Fibroblast of mammary gland (primary cell): Measurements from ENCODE around the gene LGI4.

Experiments
- DNase-seq: peaks from one replicate; pipeline ENCODE4 v3.0.0-alpha.2; 2010; ENCODE audit warnings: low read depth
- H3K4me3 ChIP-seq: 2 replicates; pipeline ENCODE4 v1.5.1; 2011; ENCODE audit warnings: low read depth, mild to moderate bottlenecking, low read length, moderate library complexity; ENCODE audit not compliant: control insufficient read depth
- TF ChIP-seq, protein P1 (sequence below): conservative IDR thresholded peaks from 2 replicates; pipeline ENCODE4 v1.5.1; 2011; ENCODE audit warnings: low read depth, low read length, inconsistent platforms; ENCODE audit not compliant: control insufficient read depth, insufficient read depth

The LGI4 gene

DNA sequence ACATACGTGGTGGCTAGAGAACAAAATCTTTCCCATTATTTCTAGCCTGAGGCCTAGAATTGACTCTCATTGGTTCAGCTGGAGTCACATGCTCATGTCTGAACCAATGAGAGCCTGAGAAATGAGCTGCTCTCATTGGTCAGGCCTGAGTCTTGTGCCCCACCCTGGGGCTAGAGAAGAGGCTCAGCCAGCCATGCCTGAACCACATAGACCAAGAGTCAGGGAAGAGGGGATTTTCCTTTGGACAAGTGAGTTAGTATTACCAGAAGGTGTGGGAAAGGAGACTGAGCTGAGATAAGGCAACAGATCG, 26.5 kb upstream of the LGI4 start:
- H3K4me3 ChIP-seq = no peak overlapping the region
- TF ChIP-seq, protein P1, sequence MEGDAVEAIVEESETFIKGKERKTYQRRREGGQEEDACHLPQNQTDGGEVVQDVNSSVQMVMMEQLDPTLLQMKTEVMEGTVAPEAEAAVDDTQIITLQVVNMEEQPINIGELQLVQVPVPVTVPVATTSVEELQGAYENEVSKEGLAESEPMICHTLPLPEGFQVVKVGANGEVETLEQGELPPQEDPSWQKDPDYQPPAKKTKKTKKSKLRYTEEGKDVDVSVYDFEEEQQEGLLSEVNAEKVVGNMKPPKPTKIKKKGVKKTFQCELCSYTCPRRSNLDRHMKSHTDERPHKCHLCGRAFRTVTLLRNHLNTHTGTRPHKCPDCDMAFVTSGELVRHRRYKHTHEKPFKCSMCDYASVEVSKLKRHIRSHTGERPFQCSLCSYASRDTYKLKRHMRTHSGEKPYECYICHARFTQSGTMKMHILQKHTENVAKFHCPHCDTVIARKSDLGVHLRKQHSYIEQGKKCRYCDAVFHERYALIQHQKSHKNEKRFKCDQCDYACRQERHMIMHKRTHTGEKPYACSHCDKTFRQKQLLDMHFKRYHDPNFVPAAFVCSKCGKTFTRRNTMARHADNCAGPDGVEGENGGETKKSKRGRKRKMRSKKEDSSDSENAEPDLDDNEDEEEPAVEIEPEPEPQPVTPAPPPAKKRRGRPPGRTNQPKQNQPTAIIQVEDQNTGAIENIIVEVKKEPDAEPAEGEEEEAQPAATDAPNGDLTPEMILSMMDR = no peak
- DNase-seq = no peak

DNA sequence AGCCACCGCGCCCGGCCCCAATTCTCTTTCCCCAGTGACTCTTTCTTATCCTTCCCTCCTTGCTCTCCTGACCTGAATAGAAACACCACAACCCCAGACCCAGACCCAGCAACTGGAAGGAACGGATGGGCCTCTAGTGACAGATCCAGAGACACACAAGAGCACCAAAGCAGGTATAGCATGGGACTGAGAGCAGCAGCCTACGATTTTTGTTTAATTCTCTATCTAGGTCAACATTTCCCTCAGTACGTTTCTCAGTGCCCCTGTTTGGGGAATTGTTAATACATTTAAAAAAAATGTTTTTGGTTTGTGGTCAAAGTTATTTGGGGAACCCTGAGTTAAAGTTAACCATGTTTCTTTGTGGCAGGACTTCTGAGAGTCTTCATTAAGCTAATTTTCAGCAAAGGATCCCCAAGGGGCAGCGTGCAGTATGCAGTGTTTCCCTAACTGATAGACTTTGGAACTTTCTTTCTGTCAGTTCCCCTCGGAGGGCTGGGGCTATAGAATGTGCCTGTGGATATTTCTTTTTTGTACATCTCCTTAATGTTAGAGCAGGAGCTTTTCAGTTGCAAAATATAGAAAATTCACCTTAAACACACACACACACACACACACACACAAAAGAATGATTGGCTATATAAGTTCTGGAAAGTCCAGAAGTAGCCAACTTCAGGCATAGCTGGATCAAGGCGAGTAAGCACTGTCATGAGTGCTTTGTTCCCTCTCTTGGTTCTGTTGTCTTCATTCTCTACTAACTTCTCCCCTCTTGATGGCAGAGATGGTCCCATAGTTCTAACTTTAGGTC, 26.0 kb upstream of the LGI4 start:
- TF ChIP-seq, protein P1 = no peak
- DNase-seq = no peak
- no peak overlapping the region for H3K4me3 ChIP-seq

DNA sequence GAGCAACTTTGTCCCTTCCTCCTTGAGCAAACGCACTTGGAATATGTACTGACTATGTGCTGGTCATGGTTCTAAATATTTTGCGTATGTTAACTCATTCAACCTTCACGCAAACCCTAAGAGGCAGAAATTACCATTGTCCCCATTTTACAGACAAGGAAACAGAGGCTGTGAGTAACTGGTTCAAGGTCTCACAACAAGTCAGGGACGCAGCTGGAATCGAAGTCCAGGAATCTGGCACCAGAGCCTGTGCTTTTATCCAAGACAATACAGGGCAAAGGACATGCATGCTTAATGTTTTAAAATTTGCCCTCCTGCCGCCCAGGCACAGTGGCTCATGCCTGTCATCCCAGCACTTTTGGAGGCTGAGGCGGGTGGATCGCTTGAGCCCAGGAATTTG, 24.7 kb upstream of the LGI4 start:
- no peak for DNase-seq
- H3K4me3 ChIP-seq = no peak overlapping the region
- TF ChIP-seq, protein P1 = no peak

DNA sequence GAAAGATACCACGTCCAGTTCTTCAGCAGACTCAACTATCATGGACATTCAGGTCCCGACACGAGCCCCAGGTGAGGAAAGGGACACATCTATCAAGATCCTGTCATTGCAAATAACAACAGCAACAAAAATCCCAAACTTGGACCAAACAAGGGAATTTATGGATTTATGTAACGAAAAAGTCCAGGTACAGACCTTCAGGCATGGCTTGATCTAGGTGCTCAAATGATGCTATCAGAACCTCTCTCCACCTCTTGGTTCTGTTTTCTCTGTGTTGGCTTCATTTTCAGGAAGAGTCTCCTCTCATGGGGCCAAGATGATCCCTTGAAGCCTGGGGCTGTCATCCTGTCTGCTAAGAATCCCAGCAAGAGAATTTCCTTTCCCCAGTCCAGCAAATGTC, 22.6 kb upstream of the LGI4 start:
- TF ChIP-seq, protein P1 = no peak
- no peak for DNase-seq
- no peak overlapping the region for H3K4me3 ChIP-seq

- DNase-seq = no peak
- TF ChIP-seq, protein P1 = no peak
- H3K4me3 ChIP-seq = no peak overlapping the region
Observed at GRCh38 chr19:35156673-35157014, 21.8 kb upstream of the LGI4 start.

- TF ChIP-seq, protein P1 = no peak
- peak overlapping the region; percentile 91 for H3K4me3 ChIP-seq
- no peak for DNase-seq
Observed at GRCh38 chr19:35155981-35156672, 21.3 kb upstream of the LGI4 start.

GRCh38 chr19:35155441-35155840, 20.6 kb upstream of the LGI4 start:
- DNase-seq = no peak
- peak overlapping the region; percentile 91 for H3K4me3 ChIP-seq
- TF ChIP-seq, protein P1 = no peak
